Activated CD8-positive, alpha-beta T cell treated with anti-CD3 and anti-CD28 coated beads for 36 hours (primary cell): ENCODE data around the gene NAALADL2. TPM values are rescaled to one million over a fixed set of nuclear protein-coding genes. Genes with fewer than 3 reads are reported as not detected.
"Not testable (repeated sequence)": the region's sequence is repeated elsewhere in the genome, so short reads cannot be mapped to it uniquely, and the experiment has no call there.

Experiments used
- ATAC-seq: fragments of 200-7000 bp; cut with Tn5 transposase; one replicate; pipeline ENCODE4 v1.10.0; 2021; ENCODE audit warnings: mild to moderate bottlenecking, moderate library complexity
- CTCF ChIA-PET: fragments of 350-600 bp; sonication (Branson Sonifier 250); formaldehyde crosslinking; loops from one replicate; lab custom pipeline; 2021; ENCODE audit warnings: antibody characterized with exemption; lab: Charles Lee
- POLR2A ChIA-PET: fragments of 350-600 bp; sonication (Branson Sonifier 250); formaldehyde crosslinking; loops from one replicate; lab custom pipeline; 2021; ENCODE audit warnings: antibody characterized with exemption; lab: Charles Lee
- DNase-seq: peaks from one replicate; pipeline ENCODE4 v3.0.0-alpha.2; 2020
- H3K27ac Mint-ChIP-seq: one replicate; pipeline ENCODE4 v1.8.0; 2021; ENCODE audit warnings: mild to moderate bottlenecking, mixed read lengths
- H3K27me3 Mint-ChIP-seq: one replicate; pipeline ENCODE4 v1.8.0; 2021; ENCODE audit warnings: mixed read lengths
- H3K36me3 Mint-ChIP-seq: one replicate; pipeline ENCODE4 v1.8.0; 2021; ENCODE audit warnings: low read depth, mixed read lengths
- H3K4me1 Mint-ChIP-seq: one replicate; pipeline ENCODE4 v1.8.0; 2021; ENCODE audit warnings: low read depth, mixed read lengths
- H3K4me3 Mint-ChIP-seq: one replicate; pipeline ENCODE4 v1.8.0; 2021; ENCODE audit warnings: mild to moderate bottlenecking, moderate library complexity, mixed read lengths
- H3K9me3 Mint-ChIP-seq: one replicate; pipeline ENCODE4 v1.8.0; 2021; ENCODE audit warnings: mixed read lengths
- CTCF ChIP-seq: fragments of 200-600 bp; IDR thresholded peaks from one replicate; pipeline ENCODE4 v1.8.0; 2022; ENCODE audit warnings: antibody characterized with exemption, mild to moderate bottlenecking
- intact Hi-C: fragments of 100-400 bp; cut with micrococcal nuclease; formaldehyde crosslinking; loops from one replicate; pipeline ENCODE4 v1.10.0; 2022
- total RNA-seq, 2 experiments: library from RNA; stranded (reverse); gene quantifications; one replicate each; pipeline ENCODE4 v1.2.3, GENCODE V29; 2021

The NAALADL2 gene
- total RNA-seq, 2 experiments from 2014 or later: 0.60 TPM; not detected in 1

GRCh38 chr3:175417426-175417825 is 558.3 kb downstream of the NAALADL2 start:
- no peak for TF ChIP-seq CTCF
- intact Hi-C loops: no loop called here
- ChIA-PET CTCF (no interaction called here), POLR2A (no interaction called here)
- DNase-seq (no peak), ATAC-seq (no peak)
- no peaks in the 10 kb centered on the region for H3K27me3 Mint-ChIP-seq
- no peaks in the 10 kb centered on the region for H3K4me1 Mint-ChIP-seq
- no peak overlapping the region for H3K4me3 Mint-ChIP-seq
- no peak overlapping the region for H3K27ac Mint-ChIP-seq
- H3K36me3 Mint-ChIP-seq: no peaks in the 10 kb centered on the region
- H3K9me3 Mint-ChIP-seq: no peaks in the 10 kb centered on the region

GRCh38 chr3:175421902-175422301 is 562.8 kb downstream of the NAALADL2 start:
- ChIA-PET POLR2A (no interaction called here), CTCF (no interaction called here)
- TF ChIP-seq CTCF: no peak
- H3K4me3 Mint-ChIP-seq: no peak overlapping the region
- ATAC-seq (no peak), DNase-seq (no peak)
- intact Hi-C loops: no loop called here
- no peaks in the 10 kb centered on the region for H3K4me1 Mint-ChIP-seq
- no peak overlapping the region for H3K27ac Mint-ChIP-seq
- H3K36me3 Mint-ChIP-seq: no peaks in the 10 kb centered on the region
- H3K9me3 Mint-ChIP-seq: no peaks in the 10 kb centered on the region
- H3K27me3 Mint-ChIP-seq: no peaks in the 10 kb centered on the region

- H3K4me1 Mint-ChIP-seq: no peaks in the 10 kb centered on the region
- TF ChIP-seq CTCF: no peak
- ATAC-seq (no peak), DNase-seq (no peak)
- ChIA-PET POLR2A (interaction anchor here (0.7 kb wide), 1 partner anchor 22 kb away, joined by 3 read pairs; no protein-coding TSS in a partner anchor), CTCF (no interaction called here)
- H3K36me3 Mint-ChIP-seq: no peaks in the 10 kb centered on the region
- H3K4me3 Mint-ChIP-seq: no peak overlapping the region
- intact Hi-C loops: no loop called here
- no peak overlapping the region for H3K27ac Mint-ChIP-seq
- no peaks in the 10 kb centered on the region for H3K9me3 Mint-ChIP-seq
- no peaks in the 10 kb centered on the region for H3K27me3 Mint-ChIP-seq
These were observed 563.6 kb downstream of the NAALADL2 start for GRCh38 chr3:175422744-175423143.

- H3K36me3 Mint-ChIP-seq, ATAC-seq, H3K9me3 Mint-ChIP-seq, H3K27me3 Mint-ChIP-seq, DNase-seq, H3K4me3 Mint-ChIP-seq, intact Hi-C loops, CTCF ChIA-PET, POLR2A ChIA-PET, H3K4me1 Mint-ChIP-seq, H3K27ac Mint-ChIP-seq: not testable (repeated sequence)
These were observed 564.7 kb downstream of the NAALADL2 start for GRCh38 chr3:175423848-175424247.

- ChIA-PET POLR2A (no interaction called here), CTCF (no interaction called here)
- intact Hi-C loops: no loop called here
- no peaks in the 10 kb centered on the region for H3K4me1 Mint-ChIP-seq
- TF ChIP-seq CTCF: no peak
- ATAC-seq (no peak), DNase-seq (no peak)
- H3K36me3 Mint-ChIP-seq: no peaks in the 10 kb centered on the region
- H3K9me3 Mint-ChIP-seq: no peaks in the 10 kb centered on the region
- H3K4me3 Mint-ChIP-seq: no peak overlapping the region
- no peaks in the 10 kb centered on the region for H3K27me3 Mint-ChIP-seq
- H3K27ac Mint-ChIP-seq: no peak overlapping the region
These were observed 567.7 kb downstream of the NAALADL2 start for GRCh38 chr3:175426805-175427204.

- no peaks in the 10 kb centered on the region for H3K4me1 Mint-ChIP-seq
- TF ChIP-seq CTCF: no peak
- H3K4me3 Mint-ChIP-seq: no peak overlapping the region
- POLR2A ChIA-PET: no interaction called here
- no peaks in the 10 kb centered on the region for H3K9me3 Mint-ChIP-seq
- CTCF ChIA-PET: no interaction called here
- ATAC-seq: no peak
- H3K27me3 Mint-ChIP-seq: no peaks in the 10 kb centered on the region
- no peak overlapping the region for H3K27ac Mint-ChIP-seq
- intact Hi-C loops: no loop called here
- no peaks in the 10 kb centered on the region for H3K36me3 Mint-ChIP-seq
- no peak for DNase-seq
These were observed 569.3 kb downstream of the NAALADL2 start for GRCh38 chr3:175428466-175428865.
